GM19397 (cell line): ENCODE data around the gene VPREB1.
"Not testable (repeated sequence)": the region's sequence is repeated elsewhere in the genome, so short reads cannot be mapped to it uniquely, and the experiment has no call there.

ENCODE experiments used
- ATAC-seq: cut with Tn5 transposase; IDR thresholded peaks from one replicate; pipeline ENCODE4 v1.9.1; 2021; ENCODE audit warnings: mild to moderate bottlenecking, moderate library complexity; ENCODE audit not compliant: unreplicated experiment

The VPREB1 gene

DNA sequence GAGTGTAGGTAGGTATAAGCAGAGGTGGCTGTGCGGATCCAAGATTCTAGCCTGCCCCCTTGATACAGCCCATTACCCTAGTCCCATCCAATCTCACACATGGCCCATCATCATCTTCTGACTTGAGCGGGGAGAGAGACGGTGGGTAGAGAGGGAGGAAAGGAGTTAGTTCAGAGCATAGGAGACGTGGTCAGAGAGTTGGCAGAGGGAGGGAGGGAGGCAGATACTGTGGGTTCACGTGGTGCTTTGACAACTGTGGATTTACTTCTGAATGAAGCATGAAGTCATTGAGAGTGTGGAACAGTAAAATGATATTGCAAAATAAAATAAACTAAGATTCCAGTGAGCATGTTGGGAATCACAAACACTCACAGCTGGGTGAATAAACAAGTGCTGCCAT, 31.4 kb upstream of the VPREB1 start:
- ATAC-seq = no peak

- no peak for ATAC-seq
Measured at GRCh38 chr22:22214819-22215329, 29.7 kb upstream of the VPREB1 start.

DNA sequence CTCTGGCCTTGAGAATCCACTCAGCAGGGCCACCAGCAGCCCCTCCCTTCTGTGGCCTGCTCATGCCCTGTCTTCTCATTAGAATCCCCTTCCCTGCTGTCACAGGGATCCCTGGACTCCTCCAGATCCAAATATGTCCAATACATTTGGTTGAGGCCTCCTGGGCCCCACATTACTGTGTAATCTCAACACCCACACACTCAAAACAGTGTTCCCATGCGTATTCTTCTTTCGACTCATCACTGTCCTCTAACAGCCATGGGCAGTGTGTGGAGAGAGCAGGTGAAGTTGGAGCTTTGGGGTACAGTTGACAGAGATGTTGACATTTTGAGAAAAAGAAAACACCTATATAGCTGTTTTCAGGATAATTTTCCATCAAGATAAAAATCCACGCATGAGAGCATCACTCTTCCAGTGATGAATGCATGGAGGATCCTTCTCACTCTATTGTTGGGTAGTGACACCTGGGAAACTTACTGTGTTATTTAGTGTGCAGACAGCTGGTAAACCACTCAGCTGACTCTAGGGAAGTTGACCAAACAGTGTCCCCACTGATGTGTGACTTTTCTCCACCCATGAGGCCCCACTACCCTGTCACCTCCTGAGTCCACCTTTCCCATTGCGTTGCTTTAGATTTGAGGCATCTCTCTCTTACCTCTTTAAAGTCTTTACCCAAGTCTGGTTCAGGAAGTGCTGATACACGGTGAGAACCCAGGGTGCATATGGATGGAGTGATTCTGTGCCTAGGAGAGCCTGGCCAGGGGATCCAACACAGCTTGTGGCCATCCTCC, 28.7 kb upstream of the VPREB1 start:
- no peak for ATAC-seq

DNA sequence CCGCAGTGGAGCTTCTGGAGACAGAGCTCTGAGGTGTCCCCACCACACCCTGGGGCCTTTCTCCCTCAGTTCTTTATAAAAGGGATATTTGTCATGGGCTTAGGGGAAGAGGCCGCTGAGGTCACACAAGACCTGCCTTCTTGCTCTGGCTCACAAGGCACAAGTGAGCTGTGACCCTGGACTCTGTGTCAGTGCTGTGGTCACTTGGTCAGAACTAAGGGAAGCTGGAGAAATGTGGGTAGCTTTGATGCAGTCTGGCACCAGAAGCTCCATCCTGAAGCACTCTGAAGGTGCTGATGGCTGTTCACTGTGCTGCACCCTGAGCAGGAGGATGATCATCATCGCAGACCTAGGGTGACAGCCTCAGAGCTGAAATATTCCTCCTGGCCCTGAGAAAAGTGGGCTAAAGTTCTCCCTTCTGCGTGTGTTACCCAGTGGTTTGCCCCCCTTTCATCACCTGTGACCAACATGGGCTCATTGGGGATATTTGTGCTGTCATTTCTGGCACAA, 28.1 kb upstream of the VPREB1 start:
- no peak for ATAC-seq

DNA sequence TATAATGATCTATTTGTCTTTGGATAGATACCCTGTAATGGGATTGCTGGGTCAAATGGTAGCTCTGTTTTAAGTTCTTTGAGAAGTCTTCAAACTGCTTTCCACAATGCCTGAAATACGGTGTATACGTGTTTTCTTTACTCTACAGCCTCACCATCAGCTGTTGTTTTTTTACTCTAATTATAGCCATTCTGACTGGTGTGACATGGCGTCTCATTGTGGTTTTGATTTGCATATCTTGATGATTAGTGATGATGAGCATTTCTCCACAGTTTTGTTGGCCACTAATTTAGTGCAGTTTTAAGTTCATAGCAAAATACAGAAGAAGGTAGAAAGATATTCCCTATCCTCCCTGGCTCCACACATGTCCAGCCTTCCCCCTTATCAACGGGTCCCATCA, 26.3 kb upstream of the VPREB1 start:
- no peak for ATAC-seq

GRCh38 chr22:22219140-22219996, 25.2 kb upstream of the VPREB1 start:
- ATAC-seq = no peak

DNA sequence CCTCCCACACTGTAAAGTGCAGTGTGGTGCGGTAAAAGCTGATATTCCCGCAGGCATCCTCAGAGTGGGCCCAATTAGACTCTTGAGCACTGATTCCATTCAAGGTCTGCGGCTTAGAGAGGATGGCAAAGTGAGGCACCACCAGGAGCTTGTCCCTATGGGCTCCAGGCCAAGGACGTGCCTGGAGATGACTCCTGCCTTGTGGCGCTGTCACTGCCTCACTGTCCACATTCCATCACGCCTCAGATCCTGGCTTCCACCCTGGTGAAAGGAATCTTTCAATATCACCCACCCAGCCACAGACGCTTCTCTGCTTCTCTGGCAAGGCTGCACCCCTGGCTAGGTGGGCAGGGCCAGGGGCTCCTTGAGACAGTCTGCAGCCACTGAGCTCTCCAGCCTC, 23.5 kb upstream of the VPREB1 start:
- not testable (repeated sequence) for ATAC-seq

GRCh38 chr22:22226448-22227187, 18.0 kb upstream of the VPREB1 start:
- ATAC-seq = no peak

DNA sequence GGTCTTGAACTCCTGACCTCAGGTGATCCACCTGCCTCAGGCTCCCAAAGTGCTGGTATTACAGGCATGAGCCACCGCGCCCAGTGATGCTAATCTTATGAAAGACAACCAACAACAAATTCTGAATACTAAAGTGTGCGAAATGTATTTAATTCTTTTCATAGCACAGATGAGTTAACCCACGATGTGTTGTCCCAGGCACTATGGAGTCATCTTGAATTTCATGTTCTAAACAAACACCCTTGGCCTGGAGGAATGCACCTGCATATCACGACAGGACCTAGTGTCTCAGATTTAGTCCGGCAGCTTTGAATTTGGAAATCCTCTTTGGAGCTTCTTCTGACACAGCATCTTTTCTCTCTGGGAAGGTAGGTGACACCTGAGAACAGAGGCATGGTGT, 16.2 kb upstream of the VPREB1 start:
- no peak for ATAC-seq

- ATAC-seq = no peak
Measured at GRCh38 chr22:22228921-22229320, 15.7 kb upstream of the VPREB1 start.

GRCh38 chr22:22229683-22230420, 14.7 kb upstream of the VPREB1 start:
- no peak for ATAC-seq

DNA sequence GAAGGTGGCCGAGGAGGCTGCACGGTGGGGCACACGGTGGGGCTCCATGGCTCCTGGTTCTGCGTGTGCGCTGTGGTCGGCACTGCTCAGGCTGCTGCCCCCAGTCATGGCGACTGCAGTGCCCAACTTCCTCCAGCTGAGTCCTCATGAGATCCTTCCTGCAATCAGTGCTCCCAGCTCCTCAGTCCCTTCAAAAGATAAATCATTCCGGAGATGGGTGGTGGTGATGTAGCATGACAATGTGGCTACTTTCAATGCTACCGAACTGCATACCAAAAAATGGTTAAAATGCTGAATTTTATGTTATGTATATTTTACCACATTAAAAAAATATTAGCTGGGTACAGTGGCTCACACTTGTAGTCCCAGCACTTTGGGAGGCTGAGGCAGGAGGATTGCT, 14.1 kb upstream of the VPREB1 start:
- ATAC-seq = no peak

DNA sequence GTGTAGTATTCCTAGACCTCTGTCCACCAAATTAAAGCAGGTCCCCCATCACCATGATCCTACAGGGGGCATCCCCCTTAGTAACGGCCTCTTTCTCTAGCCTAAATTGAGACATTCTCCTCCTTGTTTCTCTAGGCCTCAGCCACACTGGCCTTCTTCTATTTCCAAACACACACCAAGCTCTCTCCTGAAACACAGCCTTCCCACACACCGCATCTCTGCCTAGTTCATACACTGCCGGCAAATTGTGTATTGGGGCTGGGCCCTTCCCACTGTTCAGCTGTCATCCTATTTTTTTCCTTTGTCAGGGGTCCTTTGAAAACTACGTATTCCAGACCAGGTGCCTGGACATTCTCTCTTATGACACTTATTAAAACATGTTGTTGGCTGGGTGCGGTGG, 11.5 kb upstream of the VPREB1 start:
- ATAC-seq = no peak

GRCh38 chr22:22235558-22235957, 9.0 kb upstream of the VPREB1 start:
- ATAC-seq = no peak

GRCh38 chr22:22237521-22237920, 7.1 kb upstream of the VPREB1 start:
- no peak for ATAC-seq

GRCh38 chr22:22239311-22239939, 5.2 kb upstream of the VPREB1 start:
- no peak for ATAC-seq

DNA sequence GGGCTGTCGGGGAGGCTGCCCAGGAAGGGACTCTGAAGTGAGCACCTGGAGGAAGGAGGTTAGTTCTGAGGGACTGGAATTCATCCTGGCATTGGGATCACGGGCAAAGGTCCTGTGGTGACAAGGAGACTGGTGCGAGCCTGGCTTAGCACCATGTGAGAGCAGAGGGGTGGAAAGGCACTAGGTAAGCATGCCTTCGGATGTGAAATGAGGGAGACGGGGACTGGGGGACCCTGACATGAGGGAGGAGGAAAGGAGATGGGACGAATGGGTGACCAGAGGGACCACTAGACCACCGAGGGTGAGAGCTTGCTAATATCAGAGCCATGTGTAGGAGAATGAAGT, 3.1 kb upstream of the VPREB1 start:
- no peak for ATAC-seq

DNA sequence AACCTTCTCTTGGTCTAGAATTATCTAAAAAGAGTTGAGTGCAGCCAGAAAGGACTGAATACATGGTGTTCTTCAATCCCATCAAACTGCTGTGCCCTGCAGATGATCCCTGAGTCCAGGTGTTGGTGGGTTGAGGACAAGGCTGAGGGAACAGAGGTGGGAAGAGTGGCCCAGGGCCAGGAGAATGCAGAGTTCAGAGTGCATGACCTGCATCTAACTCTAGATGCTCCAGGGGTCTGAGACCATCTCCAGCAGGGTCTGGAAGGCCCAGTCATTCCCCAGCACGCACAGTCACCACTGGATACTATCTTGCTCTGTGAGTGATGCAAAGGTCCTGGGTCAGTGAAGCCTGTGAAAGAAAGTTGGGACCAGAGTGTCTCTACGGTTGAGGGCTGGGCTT, 2.1 kb upstream of the VPREB1 start:
- ATAC-seq = no peak

DNA sequence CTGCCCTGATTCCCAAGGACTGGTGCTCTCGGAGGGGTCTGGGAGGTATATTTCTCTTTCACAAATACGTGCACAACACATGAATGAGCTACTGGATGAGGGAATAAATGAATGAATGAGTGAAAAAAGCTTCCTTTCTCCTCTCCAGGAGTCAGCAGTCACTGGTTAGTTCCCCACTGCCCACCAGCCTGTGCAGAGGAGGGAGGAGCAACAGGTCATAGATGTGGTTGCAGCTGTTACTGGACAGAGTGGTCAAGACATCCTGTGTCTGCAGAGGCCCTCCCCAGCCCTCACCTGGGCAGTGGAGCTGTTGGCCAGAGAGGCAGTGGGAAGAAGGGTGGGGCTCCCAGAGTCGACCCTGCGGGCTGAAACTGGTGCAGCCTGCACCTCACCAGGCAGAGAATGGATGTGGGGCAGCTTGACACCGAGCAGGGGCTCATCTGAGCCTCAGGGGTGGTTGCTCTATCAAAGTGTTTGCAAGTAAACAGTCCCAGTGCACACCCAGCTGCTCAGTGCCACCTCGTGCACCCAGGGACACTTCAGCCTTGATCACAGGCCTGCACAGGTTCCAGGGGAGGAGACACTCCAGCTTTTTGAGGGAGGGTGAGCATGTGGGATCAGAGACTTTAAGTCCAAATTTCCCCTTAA, 1.4 kb upstream of the VPREB1 start:
- no peak for ATAC-seq
